Fibroblast of lung (primary cell): ENCODE results near the gene RRP36. TPM values are rescaled to one million over a fixed set of nuclear protein-coding genes. Genes with fewer than 3 reads are reported as not detected.

Experiments used
- DNase-seq, 2 donors: peaks; one replicate each; pipeline versions ENCODE4 v3.0.0 to v3.0.0-alpha.2; 2010; ENCODE audit warnings: low read depth in 2 of 2
- H2AFZ ChIP-seq: 2 replicates; pipeline ENCODE4 v1.5.1; 2012; ENCODE audit warnings: low read length, control low read depth, inconsistent platforms
- H3K27ac ChIP-seq: 2 replicates; pipeline ENCODE4 v1.5.1; 2011; ENCODE audit warnings: low read length, control low read depth; ENCODE audit not compliant: insufficient read depth
- H3K27me3 ChIP-seq: 2 replicates; pipeline ENCODE4 v1.5.1; 2011; ENCODE audit warnings: mild to moderate bottlenecking, low read length; ENCODE audit not compliant: control insufficient read depth, insufficient read depth
- H3K36me3 ChIP-seq: 2 replicates; pipeline ENCODE4 v1.5.1; 2011; ENCODE audit warnings: low read length; ENCODE audit not compliant: control insufficient read depth, insufficient read depth
- H3K4me1 ChIP-seq: 2 replicates; pipeline ENCODE4 v1.5.1; 2011; ENCODE audit warnings: low read length; ENCODE audit not compliant: control insufficient read depth, insufficient read depth; ENCODE audit errors: extremely low read depth
- H3K4me2 ChIP-seq: 2 replicates; pipeline ENCODE4 v1.5.1; 2011; ENCODE audit warnings: low read length, control low read depth; ENCODE audit not compliant: insufficient read depth; ENCODE audit errors: extremely low read depth
- H3K4me3 ChIP-seq, 4 experiments: fragments of 200-600 bp in 1 of 4; sonication (generic) in 1 of 4; replicated peaks in 1 of 4; 2 replicates each; pipeline ENCODE4 v1.5.1; 2011 to 2016; ENCODE audit warnings: low read length in 4 of 4, low read depth in 3 of 4, mild to moderate bottlenecking in 3 of 4, control low read depth in 2 of 4, inconsistent platforms in 1 of 4, mixed read lengths in 1 of 4; ENCODE audit not compliant: insufficient read depth in 1 of 4; ENCODE audit errors: control extremely low read depth in 1 of 4
- H3K79me2 ChIP-seq: 2 replicates; pipeline ENCODE4 v1.5.1; 2012; ENCODE audit warnings: mild to moderate bottlenecking, low read length, inconsistent platforms; ENCODE audit not compliant: control insufficient read depth, insufficient read depth
- H3K9ac ChIP-seq: 2 replicates; pipeline ENCODE4 v1.5.1; 2011; ENCODE audit warnings: mild to moderate bottlenecking, low read length, control low read depth; ENCODE audit not compliant: insufficient read depth
- H3K9me3 ChIP-seq: 2 replicates; pipeline ENCODE4 v1.5.1; 2012; ENCODE audit warnings: low read depth, low read length; ENCODE audit not compliant: control insufficient read depth, insufficient read depth
- H4K20me1 ChIP-seq: 2 replicates; pipeline ENCODE4 v1.5.1; 2011; ENCODE audit warnings: low read length; ENCODE audit not compliant: control insufficient read depth, insufficient read depth; ENCODE audit errors: extremely low read depth
- EZH2 ChIP-seq: IDR thresholded peaks from 2 replicates; pipeline ENCODE4 v1.5.1; 2012; ENCODE audit warnings: low read length, control low read depth, mild to moderate bottlenecking; ENCODE audit errors: missing control alignments
- polyA plus RNA-seq, 2 donors: library from polyadenylated mRNA; depleted of rRNA in 1 of 2; stranded (reverse) in 1 of 2; unstranded in 1 of 2; fragments of >200 nt; gene quantifications; 2 replicates each; pipeline ENCODE4 v1.2.1, GENCODE V29; 2011 to 2012; ENCODE audit warnings: missing spikeins in 1 of 2
- total RNA-seq: library from RNA; depleted of rRNA; stranded (reverse); fragments of >200 nt; gene quantifications from 2 replicates; pipeline ENCODE4 v1.2.1, GENCODE V29; 2014
- TF ChIP-seq, protein P1 (sequence below), 2 donors: IDR thresholded peaks in 1 of 2; conservative IDR thresholded peaks in 1 of 2; 1 replicate in 1 of 2; 2 replicates in 1 of 2; pipeline ENCODE4 v1.5.1; 2011 to 2012; ENCODE audit warnings: low read length in 2 of 2, control low read depth in 1 of 2, inconsistent platforms in 1 of 2, low read depth in 1 of 2, mild to moderate bottlenecking in 1 of 2

RRP36 gene
- total and polyA plus RNA-seq, 2 donors (not counting 1 experiment from before 2014, with no cell fraction given), result 73.0 to 88.0 TPM

DNA sequence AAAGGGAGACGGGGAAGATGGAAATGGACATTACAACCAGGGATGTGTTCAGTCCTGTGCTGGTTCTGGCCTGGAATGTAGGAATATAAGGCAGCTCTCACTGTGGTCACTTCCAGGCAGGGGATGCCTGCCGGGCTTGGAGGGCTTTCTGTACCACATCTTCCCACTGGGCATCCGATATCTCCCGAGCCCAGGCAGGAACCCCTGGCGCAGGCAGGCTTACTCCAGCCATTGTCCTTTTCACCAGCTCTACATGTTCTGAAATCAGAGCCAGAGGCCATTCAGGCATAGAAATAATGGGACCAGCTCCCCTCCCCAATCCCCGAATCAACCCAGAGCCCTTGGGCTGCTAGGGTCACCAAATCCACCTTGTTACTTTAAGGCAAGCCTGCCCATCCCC, 9.1 kb upstream of the RRP36 start:
- Histone ChIP-seq H3K4me2 (peak overlapping the region; percentile 98), H3K4me1 (peaks cover 20% of the 10 kb centered on the region), H4K20me1 (no peaks in the 10 kb centered on the region), H3K27me3 (no peaks in the 10 kb centered on the region), H3K79me2 (peaks cover 42% of the 10 kb centered on the region), H2AFZ (no peak overlapping the region), H3K4me3 (peak overlapping the region in 3 of 4 experiments; percentile 78 to 80 (median 80)), H3K9ac (no peak overlapping the region), H3K27ac (peak overlapping the region; percentile 4), H3K36me3 (peaks cover 31% of the 10 kb centered on the region), H3K9me3 (no peaks in the 10 kb centered on the region)
- TF ChIP-seq EZH2, result no peak
- TF ChIP-seq, protein P1, sequence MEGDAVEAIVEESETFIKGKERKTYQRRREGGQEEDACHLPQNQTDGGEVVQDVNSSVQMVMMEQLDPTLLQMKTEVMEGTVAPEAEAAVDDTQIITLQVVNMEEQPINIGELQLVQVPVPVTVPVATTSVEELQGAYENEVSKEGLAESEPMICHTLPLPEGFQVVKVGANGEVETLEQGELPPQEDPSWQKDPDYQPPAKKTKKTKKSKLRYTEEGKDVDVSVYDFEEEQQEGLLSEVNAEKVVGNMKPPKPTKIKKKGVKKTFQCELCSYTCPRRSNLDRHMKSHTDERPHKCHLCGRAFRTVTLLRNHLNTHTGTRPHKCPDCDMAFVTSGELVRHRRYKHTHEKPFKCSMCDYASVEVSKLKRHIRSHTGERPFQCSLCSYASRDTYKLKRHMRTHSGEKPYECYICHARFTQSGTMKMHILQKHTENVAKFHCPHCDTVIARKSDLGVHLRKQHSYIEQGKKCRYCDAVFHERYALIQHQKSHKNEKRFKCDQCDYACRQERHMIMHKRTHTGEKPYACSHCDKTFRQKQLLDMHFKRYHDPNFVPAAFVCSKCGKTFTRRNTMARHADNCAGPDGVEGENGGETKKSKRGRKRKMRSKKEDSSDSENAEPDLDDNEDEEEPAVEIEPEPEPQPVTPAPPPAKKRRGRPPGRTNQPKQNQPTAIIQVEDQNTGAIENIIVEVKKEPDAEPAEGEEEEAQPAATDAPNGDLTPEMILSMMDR (conservative IDR thresholded peaks at IDR 0.05 in 1 of 2, IDR thresholded peaks at IDR 0.05 in 1 of 2; ENCODE audit: low read depth in 1 of 2, low read length in 2 of 2), result no peak
- DNase-seq, result no peak

DNA sequence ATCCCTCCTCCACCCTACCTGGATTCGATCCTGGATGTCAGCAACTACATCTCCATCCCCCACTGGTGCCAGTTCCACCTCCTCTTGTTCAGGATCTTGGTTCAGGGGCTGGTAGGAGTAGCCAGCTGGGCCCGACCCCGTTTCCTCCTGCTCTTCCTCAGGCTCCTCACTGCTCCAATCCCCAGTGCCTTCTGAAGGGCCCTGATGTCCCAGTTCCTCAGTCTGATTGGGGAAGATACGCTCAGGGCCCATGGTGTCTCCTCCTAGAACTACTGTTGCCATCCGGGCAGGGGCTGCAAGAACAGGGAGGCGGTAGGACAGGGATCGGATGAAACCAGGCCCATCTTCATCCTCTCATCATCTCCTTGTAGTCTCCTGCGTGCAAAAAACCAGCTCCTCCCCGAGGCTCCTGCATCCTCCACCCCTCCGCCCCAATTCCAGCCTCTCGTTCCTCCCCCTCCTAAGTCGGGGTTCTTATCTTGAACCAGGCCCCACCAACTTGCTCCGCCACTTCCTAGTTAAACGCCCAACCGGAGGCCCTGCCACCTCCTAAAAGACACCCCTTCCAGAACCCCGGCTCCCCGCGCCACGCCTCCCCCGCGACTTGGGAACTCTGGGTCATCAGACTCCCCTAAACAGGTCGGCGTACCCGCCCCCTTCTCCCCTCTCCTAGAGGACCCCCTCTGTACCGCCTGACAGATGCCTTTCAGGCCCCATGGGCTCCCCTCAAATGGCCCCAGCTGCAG, 8.2 kb upstream of the RRP36 start:
- Histone ChIP-seq H3K79me2 (peaks cover 47% of the 10 kb centered on the region), H3K36me3 (peaks cover 36% of the 10 kb centered on the region)

DNA sequence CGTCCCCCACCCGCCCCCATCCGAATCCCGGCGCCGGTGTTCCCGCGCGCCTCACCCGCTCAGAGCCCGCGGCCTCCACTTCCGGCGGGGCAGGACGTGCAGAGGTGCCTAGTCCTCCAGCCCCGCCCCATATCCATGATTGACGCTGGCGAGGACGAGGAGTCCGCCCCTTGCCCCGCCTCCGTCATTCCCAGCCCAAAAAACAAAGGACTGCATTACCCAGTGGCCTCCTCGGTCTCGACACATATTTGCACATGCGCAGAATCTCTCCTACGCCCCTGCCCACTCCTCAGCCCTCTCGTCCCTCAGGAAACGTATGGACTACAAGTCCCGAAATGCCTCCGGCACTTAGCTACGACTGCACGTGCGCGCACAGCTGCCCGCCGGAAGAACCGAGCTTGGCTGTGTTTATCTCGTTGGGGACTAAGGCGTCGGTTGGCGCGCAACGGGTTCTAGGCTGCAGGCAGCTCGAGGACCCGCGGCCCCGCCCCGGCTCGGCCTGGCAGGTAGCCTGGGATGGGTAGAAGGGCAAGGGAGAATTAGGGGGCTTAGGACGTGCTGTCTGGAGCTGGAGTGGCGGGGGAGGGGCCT, 7.5 kb upstream of the RRP36 start, which contains the start of the genes KLHDC3 and MEA1:
TSS of gene KLHDC3 (plus strand) at position 407 of the 591 bp plus-strand sequence. CDS start 2,944 bp downstream, outside the sequence.
TSS of gene MEA1 (minus strand) at position 104 of the 591 bp plus-strand sequence. CDS start 133 bp downstream, outside the sequence.
- Histone ChIP-seq H3K27ac (peak within 1 kb of the TSS; percentile 77), H3K27me3 (no peaks in the 10 kb centered on the region), H3K4me1 (peaks cover 20% of the 10 kb centered on the region), H3K4me2 (peak within 1 kb of the TSS; percentile 98), H2AFZ (peak within 1 kb of the TSS; percentile 57), H3K9ac (peak within 1 kb of the TSS; percentile 78), H4K20me1 (no peaks in the 10 kb centered on the region), H3K4me3 (peak within 1 kb of the TSS; percentile 76 to 99 (median 90)), H3K79me2 (peaks cover 47% of the 10 kb centered on the region), H3K36me3 (peaks cover 33% of the 10 kb centered on the region), H3K9me3 (no peaks in the 10 kb centered on the region)
- TF ChIP-seq, protein P1 (conservative IDR thresholded peaks at IDR 0.05 in 1 of 2, IDR thresholded peaks at IDR 0.05 in 1 of 2; ENCODE audit: low read depth in 1 of 2, low read length in 2 of 2), result no peak
- TF ChIP-seq EZH2, result no peak
- DNase-seq, result peak; percentile 99 to 100

More for the DNA sequence above, 8.2 kb upstream of the RRP36 start:
- Histone ChIP-seq H3K27ac (peak overlapping the region; percentile 70), H2AFZ (peak overlapping the region; percentile 57), H3K9me3 (no peaks in the 10 kb centered on the region), H4K20me1 (no peaks in the 10 kb centered on the region), H3K4me3 (peak overlapping the region; percentile 76 to 80 (median 79)), H3K4me1 (peaks cover 20% of the 10 kb centered on the region), H3K9ac (peak overlapping the region; percentile 71), H3K4me2 (peak overlapping the region; percentile 98), H3K27me3 (no peaks in the 10 kb centered on the region)
- no peak for TF ChIP-seq EZH2
- TF ChIP-seq, protein P1 (conservative IDR thresholded peaks at IDR 0.05 in 1 of 2, IDR thresholded peaks at IDR 0.05 in 1 of 2; ENCODE audit: low read depth in 1 of 2, low read length in 2 of 2), result no peak
- peak; percentile 18 to 34 for DNase-seq
